Stimulated activated CD4-positive, alpha-beta T cell treated with anti-CD3 and anti-CD28 coated beads, TNF-alpha, amount 100 ng/mL, for 4 hours (primary cell): ENCODE results near the gene OAS2.

Source experiments
- DNase-seq, 3 experiments: peaks; one replicate each; pipeline ENCODE4 v3.0.0-alpha.2; 2020; ENCODE audit warnings: low read depth in 3 of 3

Gene OAS2

GRCh38 chr12:113019025-113019424, 40.7 kb downstream of the OAS2 start:
- no peak for DNase-seq

- no peak for DNase-seq
These were observed 43.2 kb downstream of the OAS2 start for GRCh38 chr12:113021500-113021899.

GRCh38 chr12:113022563-113023297, 44.4 kb downstream of the OAS2 start:
- no peak for DNase-seq

DNA sequence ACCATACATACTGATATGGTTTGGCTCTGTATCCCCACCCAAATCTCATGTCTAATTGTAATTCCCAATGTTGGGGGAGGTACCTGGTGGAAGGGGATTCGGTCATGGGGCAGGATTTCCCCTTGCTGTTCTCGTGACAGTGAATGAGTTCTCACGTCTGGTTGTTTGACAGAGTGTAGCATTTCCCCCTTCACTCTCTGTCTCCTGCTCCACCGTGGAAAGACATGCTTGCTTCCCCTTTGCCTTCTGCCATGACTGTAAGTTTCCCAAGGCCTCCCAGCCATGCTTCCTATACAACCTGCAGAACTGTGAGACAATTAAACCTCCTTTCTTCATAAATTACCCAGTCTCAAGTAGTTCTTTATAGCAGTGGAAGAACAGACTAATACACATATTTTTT, 49.4 kb downstream of the OAS2 start:
- DNase-seq: no peak

DNA sequence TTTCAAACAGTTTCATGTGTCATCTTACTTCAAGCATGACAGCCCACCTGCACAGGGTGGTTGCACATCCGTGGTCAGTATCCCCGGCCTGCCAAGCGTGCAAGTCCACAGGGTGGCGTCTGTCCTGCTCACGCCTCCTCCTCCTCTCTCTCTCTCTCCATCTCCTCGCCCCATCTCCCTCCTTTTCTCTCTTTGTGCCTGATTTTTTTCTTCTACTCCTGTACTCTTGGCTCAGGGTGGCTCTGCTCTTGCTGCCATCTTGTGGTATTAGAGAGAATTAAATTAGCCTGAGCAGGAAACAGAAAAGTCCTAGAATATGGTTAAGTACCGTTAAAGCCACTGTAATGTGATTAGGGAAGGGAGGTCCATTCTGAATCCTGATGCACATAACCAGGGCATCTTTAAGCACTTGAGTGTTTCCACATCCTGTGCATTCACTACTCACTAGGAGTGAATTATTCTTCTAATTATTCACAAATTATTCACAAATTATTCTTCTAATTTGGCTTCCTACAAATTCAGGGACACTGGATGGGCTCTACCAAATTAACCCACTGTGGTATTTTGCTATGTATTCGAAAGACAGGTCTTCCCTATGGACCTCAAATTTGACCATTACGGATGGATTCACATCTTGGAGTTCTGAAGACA, 52.7 kb downstream of the OAS2 start:
- no peak for DNase-seq

- DNase-seq: no peak
These were observed 61.7 kb downstream of the OAS2 start for GRCh38 chr12:113039911-113040445.

DNA sequence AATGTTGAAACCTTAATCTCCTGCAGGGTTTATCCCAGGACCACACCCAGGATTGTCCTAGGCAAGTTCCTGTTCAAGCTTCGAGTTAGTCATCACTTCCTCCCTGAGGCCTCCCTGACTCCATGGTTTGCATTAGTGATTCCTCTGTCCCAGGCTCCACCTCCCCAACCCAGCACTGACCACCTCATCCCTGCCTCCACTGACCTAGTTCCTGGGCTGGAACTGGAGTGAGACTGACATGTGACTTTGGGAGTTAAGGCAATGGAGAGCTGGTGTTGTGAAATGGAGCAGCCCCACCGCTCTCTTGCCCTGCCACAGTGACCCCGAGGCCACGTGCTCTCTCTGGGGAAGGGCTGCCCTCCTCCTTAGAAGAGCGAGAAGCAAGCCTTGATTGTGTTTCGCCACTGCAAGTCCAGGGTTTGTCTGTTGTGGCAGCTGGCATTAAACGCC, 62.4 kb downstream of the OAS2 start:
- DNase-seq: no peak

- no peak for DNase-seq
These were observed 63.2 kb downstream of the OAS2 start for GRCh38 chr12:113041560-113041959.

DNA sequence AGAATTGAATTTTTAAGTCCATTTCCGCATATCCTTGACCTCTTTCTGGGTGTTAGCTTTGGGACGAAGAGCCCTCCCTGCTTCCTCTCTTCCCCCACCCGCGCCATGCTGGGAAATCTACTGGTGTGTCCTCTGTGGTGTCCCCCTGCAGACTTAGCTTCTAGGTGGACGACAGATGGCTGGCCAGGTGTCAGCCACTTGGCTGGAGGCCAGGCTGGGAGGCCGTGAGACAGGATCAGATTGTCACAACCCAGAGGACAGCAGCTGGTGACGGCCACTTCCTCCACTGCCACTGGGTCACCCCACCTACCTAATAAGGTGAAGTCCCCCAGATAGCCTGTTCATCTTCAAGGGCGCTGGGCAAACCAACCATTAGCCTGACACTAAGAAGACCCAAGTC, 64.9 kb downstream of the OAS2 start:
- DNase-seq: no peak

DNA sequence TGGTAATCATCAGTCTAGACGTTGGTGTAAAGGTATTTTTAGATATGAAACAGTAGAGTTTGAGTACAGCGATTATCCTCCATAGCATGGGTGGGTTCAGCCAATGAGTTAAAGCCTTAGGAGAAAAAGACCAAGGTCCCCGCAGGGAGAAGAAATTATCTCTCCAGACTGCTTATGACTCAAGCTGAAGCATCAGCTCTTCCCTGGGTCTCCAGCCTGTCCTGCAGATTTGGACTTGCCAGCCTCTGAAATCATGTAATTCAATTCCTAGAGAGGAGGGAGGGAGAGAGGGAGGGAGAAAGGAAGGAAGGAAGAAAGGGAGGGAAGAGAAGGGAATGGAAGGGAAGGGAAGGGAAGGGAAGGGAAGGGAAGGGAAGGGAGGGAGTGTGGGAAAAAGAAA, 66.2 kb downstream of the OAS2 start:
- DNase-seq: no peak

GRCh38 chr12:113048716-113049127, 70.4 kb downstream of the OAS2 start:
- DNase-seq: peak in 1 of 3 experiments; percentile 52

GRCh38 chr12:113049976-113050742, 71.8 kb downstream of the OAS2 start:
- DNase-seq: no peak

DNA sequence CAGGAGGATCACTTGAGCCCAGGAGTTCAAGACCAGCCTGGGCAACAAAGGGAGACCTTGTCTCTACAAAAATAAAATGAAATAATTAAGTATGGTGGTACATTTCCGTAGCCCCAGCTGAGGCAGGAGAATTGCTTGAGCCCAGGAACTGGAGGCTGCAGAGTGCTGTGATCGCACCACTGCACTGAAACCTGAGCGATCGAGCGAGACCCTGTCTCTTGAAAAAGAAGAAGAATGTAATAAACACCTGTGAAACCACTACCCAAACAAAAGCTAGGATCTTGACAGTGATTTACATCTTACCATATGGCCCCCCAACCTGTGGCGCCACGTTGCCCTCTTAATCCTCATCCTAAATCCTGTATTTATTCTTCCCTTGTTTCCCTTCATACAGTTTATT, 72.5 kb downstream of the OAS2 start:
- DNase-seq: no peak

DNA sequence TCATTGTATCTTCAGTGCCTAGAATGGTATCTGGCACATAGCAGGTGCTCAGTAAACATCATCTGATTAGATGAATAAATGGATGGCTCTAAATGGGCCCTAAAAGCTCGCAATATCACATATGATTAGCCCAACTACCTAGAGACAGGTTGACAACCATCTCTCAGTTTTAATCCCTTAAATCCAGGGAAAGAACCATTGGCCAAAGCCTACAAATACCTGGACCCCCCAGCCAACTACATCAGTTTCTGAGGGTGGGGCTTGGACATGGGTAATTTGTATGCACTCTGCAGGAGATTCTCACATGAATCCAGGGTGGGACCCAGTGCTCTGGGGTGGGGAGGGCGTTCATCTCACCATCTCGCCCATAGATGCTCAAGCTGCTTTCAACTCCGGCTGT, 73.4 kb downstream of the OAS2 start:
- DNase-seq: no peak

GRCh38 chr12:113052326-113052725, 74.0 kb downstream of the OAS2 start:
- no peak for DNase-seq

GRCh38 chr12:113054948-113055486, 76.7 kb downstream of the OAS2 start:
- no peak for DNase-seq

DNA sequence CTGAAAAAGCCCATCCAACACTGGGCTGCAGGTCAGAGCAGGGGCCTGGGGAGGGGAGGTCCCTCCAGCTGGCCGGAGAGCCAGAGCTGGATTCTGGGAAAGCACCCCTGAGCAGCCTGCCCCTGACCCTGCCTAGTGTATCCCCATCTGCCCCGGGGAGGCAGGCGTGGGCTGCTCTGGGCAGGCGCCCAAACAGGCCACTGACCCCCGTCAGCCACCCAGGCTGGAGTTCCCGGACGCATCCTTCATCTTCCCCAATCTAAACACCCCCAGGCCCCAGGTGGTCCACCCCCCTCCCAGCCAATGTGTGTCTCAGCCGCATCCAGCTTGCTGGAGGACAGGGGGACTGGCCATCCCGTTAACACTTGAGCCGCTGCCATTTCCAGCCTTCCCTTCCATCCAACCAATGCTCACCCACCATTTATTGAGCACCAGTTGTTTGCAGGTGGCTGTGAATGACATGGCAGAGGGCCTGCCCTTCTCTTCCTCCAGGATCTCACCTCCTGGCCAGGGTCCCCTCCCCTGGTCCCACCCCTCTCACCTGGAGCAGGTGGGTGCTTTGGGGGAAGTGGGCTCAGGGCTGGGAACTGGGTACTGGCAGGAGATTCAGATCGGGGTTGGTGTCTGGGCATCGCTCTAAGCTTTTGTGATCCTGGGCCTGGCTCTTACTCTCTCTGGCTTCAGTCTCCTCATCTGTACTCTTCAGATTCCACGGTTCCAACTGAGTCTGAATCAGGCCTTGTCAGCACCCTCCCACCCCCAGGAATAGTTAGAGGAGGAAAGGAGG, 77.5 kb downstream of the OAS2 start:
- no peak for DNase-seq

GRCh38 chr12:113056381-113056630, 78.0 kb downstream of the OAS2 start:
- DNase-seq: no peak

DNA sequence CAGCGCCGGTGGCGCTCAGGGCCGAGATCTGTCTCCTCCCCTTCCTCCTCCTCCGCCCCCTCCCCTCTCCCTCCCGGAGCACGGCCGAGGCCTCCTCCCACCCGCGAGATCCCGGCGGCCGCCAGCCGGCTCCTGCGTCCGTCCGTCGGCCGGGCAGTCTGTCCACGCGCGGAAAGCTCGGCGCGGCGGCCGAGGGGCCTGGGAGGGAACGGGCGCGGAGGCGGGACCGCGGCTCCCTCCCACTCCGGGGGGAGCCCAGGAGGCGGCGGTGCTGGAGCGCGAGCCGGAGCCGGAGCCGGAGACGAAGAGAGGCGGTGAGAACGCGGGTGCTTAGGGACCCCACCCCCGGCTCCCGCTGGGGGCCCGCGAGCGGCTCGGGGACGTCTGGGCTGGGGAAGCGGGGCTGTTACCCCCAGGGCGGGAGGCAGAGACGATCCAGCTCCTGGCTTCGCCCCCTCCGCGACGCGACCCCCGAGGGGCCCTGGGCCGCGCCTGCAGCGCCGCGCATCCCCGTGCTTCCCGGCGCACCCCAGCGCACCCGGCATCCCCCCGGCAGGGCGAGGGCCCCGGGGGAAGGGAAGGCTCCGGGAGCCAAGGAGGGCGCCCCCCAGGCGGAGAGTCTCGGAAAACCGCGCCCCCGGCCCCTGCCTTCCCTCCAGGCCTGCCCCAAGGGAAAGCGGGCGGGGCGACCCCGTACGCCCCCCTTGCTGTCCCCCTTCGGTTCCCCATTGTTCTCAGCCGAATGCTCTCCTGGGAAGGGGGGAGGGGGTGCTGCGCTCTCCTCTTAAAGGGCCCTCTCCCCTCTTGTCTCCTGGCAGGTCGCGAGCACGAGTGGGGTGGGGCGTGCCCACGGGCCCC, 78.5 kb downstream of the OAS2 start, which contains the start of gene DTX1:
DTX1 (plus strand) TSS at position 100 of the 858 bp plus-strand sequence. CDS start 1,463 bp downstream, outside the sequence.
- DNase-seq: peak; percentile 16 to 37 (median 26)
